H1 (cell line): Measurements from ENCODE around the gene ZDHHC24. TPM values are rescaled to one million over a fixed set of nuclear protein-coding genes. Genes with fewer than 3 reads are reported as not detected.

Experiments used
- CREB1 ChIP-seq: IDR thresholded peaks from 2 replicates; pipeline ENCODE4 v1.6.1; 2012; ENCODE audit warnings: inconsistent platforms
- EGR1 ChIP-seq: IDR thresholded peaks from 2 replicates; pipeline ENCODE4 v1.6.1; 2011; ENCODE audit warnings: low read depth, low read length, borderline replicate concordance
- KDM4A ChIP-seq: IDR thresholded peaks from one replicate; pipeline ENCODE4 v1.7.1; 2012; ENCODE audit warnings: low read depth, mild to moderate bottlenecking, moderate library complexity, low read length, inconsistent platforms; ENCODE audit not compliant: severe bottlenecking
- MAFK ChIP-seq: IDR thresholded peaks from 2 replicates; pipeline ENCODE4 v1.6.1; 2012; ENCODE audit warnings: low read depth, mild to moderate bottlenecking, improper control_type of control experiment, low read length
- SP2 ChIP-seq: IDR thresholded peaks from 2 replicates; pipeline ENCODE4 v1.6.1; 2012; ENCODE audit warnings: mild to moderate bottlenecking, low read length, inconsistent platforms
- SP4 ChIP-seq: IDR thresholded peaks from 2 replicates; pipeline ENCODE4 v1.6.1; 2012; ENCODE audit warnings: low read length, inconsistent platforms
- SUZ12 ChIP-seq: fragments of 200-600 bp; sonication (generic); IDR thresholded peaks from 2 replicates; pipeline ENCODE4 v1.6.1; 2012; ENCODE audit warnings: mild to moderate bottlenecking, inconsistent platforms, low read length, moderate library complexity, mixed read lengths
- TBP ChIP-seq: IDR thresholded peaks from 2 replicates; pipeline ENCODE4 v1.6.1; 2011; ENCODE audit warnings: low read depth, low read length, improper control_type of control experiment
- polyA plus RNA-seq, 7 experiments: library from polyadenylated mRNA; depleted of rRNA in 3 of 7; stranded (reverse) in 5 of 7; unstranded in 2 of 7; fragments of >200 nt in 5 of 7; fragments of 200-250 nt in 2 of 7; gene quantifications; 1 replicate in 5 of 7; 2 replicates in 1 of 7; 4 replicates in 1 of 7; pipeline versions ENCODE4 v1.2.1 to v1.2.3, GENCODE V29; 2011 to 2013; ENCODE audit warnings: missing spikeins in 2 of 7, mixed read lengths in 2 of 7
- total RNA-seq: library from RNA; stranded (reverse); fragmentation: NEBNext Ultra II Directional; extraction: Animal tissue kit (Norgen Biotek cat#: 25700); gene quantifications from 2 replicates; pipeline ENCODE4 v1.2.1, GENCODE V29; 2021
- TF ChIP-seq, protein P1 (sequence below): fragments of 300-600 bp; sonication (generic); IDR thresholded peaks from 2 replicates; pipeline ENCODE4 v1.7.1; 2012; ENCODE audit warnings: low read length, moderate library complexity, mild to moderate bottlenecking, inconsistent platforms; ENCODE audit not compliant: insufficient replicate concordance

The ZDHHC24 gene
- total and polyA plus RNA-seq, 2 of the 8 experiments (the other 6 are each of a cell fraction or from before 2014, with no cell fraction given) = 8.4 to 9.7 TPM

DNA sequence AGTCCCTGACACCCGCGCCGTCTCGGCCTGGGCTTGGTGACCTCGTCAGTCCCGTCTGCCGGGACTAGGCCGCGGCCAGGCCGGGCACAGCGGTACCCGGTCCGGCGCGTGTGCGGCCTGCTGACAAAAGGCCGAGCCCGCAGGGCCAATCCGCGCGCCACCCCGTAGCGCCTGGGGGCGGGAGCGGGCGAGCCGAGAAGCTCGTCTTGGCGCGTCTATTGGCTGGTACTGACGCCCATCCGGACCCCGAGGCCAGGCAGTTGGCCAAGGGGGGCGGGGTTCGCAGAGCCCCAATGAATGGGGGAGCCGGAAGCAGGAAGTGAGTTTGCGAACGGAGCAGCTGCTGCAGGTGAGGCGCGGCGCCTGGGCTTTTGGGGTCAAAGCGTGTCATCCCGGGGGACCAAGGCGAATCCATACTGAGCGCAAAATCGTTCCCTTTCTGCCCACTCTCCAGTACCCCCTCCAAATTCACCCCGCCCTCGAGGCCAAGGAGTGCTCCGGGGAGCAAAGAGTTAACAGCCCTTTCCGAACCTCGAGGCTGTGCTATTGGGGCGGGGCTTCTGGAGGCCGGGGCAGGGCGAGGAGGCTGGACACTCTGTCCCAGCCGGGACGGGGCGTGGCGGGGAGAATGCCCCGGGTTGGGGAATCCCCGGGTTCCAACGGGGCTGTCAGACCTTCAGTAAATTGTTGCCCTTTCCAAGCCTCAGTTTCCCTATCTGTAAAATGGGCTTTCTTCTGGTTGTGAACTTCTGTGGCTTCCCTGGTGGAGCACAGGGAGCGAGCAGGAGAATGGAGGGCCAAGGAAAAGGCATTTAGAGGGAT is 65.5 kb downstream of the ZDHHC24 start, which contains the start of gene DPP3 (continued):
- TF ChIP-seq, protein P1, sequence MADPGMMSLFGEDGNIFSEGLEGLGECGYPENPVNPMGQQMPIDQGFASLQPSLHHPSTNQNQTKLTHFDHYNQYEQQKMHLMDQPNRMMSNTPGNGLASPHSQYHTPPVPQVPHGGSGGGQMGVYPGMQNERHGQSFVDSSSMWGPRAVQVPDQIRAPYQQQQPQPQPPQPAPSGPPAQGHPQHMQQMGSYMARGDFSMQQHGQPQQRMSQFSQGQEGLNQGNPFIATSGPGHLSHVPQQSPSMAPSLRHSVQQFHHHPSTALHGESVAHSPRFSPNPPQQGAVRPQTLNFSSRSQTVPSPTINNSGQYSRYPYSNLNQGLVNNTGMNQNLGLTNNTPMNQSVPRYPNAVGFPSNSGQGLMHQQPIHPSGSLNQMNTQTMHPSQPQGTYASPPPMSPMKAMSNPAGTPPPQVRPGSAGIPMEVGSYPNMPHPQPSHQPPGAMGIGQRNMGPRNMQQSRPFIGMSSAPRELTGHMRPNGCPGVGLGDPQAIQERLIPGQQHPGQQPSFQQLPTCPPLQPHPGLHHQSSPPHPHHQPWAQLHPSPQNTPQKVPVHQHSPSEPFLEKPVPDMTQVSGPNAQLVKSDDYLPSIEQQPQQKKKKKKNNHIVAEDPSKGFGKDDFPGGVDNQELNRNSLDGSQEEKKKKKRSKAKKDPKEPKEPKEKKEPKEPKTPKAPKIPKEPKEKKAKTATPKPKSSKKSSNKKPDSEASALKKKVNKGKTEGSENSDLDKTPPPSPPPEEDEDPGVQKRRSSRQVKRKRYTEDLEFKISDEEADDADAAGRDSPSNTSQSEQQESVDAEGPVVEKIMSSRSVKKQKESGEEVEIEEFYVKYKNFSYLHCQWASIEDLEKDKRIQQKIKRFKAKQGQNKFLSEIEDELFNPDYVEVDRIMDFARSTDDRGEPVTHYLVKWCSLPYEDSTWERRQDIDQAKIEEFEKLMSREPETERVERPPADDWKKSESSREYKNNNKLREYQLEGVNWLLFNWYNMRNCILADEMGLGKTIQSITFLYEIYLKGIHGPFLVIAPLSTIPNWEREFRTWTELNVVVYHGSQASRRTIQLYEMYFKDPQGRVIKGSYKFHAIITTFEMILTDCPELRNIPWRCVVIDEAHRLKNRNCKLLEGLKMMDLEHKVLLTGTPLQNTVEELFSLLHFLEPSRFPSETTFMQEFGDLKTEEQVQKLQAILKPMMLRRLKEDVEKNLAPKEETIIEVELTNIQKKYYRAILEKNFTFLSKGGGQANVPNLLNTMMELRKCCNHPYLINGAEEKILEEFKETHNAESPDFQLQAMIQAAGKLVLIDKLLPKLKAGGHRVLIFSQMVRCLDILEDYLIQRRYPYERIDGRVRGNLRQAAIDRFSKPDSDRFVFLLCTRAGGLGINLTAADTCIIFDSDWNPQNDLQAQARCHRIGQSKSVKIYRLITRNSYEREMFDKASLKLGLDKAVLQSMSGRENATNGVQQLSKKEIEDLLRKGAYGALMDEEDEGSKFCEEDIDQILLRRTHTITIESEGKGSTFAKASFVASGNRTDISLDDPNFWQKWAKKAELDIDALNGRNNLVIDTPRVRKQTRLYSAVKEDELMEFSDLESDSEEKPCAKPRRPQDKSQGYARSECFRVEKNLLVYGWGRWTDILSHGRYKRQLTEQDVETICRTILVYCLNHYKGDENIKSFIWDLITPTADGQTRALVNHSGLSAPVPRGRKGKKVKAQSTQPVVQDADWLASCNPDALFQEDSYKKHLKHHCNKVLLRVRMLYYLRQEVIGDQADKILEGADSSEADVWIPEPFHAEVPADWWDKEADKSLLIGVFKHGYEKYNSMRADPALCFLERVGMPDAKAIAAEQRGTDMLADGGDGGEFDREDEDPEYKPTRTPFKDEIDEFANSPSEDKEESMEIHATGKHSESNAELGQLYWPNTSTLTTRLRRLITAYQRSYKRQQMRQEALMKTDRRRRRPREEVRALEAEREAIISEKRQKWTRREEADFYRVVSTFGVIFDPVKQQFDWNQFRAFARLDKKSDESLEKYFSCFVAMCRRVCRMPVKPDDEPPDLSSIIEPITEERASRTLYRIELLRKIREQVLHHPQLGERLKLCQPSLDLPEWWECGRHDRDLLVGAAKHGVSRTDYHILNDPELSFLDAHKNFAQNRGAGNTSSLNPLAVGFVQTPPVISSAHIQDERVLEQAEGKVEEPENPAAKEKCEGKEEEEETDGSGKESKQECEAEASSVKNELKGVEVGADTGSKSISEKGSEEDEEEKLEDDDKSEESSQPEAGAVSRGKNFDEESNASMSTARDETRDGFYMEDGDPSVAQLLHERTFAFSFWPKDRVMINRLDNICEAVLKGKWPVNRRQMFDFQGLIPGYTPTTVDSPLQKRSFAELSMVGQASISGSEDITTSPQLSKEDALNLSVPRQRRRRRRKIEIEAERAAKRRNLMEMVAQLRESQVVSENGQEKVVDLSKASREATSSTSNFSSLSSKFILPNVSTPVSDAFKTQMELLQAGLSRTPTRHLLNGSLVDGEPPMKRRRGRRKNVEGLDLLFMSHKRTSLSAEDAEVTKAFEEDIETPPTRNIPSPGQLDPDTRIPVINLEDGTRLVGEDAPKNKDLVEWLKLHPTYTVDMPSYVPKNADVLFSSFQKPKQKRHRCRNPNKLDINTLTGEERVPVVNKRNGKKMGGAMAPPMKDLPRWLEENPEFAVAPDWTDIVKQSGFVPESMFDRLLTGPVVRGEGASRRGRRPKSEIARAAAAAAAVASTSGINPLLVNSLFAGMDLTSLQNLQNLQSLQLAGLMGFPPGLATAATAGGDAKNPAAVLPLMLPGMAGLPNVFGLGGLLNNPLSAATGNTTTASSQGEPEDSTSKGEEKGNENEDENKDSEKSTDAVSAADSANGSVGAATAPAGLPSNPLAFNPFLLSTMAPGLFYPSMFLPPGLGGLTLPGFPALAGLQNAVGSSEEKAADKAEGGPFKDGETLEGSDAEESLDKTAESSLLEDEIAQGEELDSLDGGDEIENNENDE = no peak
- TF ChIP-seq SUZ12 (no peak), CREB1 (peak; percentile 64), KDM4A (peak; percentile 6), TBP (peak; percentile 88), SP2 (peak; percentile 56), MAFK (no peak), SP4 (peak; percentile 86), EGR1 (peak; percentile 19; the same call in 1 of the 2 replicates)
